Measurements from ENCODE around the gene ZMIZ1. TPM values are rescaled to one million over a fixed set of nuclear protein-coding genes. Genes with fewer than 3 reads are reported as not detected.
A peak's percentile ranks its signal among the peaks of the same experiment; 100 is the strongest.

ZMIZ1 gene
- total RNA-seq, 6 experiments from 2014 or later = 38.6 to 60.3 (median 51.2) TPM

DNA sequence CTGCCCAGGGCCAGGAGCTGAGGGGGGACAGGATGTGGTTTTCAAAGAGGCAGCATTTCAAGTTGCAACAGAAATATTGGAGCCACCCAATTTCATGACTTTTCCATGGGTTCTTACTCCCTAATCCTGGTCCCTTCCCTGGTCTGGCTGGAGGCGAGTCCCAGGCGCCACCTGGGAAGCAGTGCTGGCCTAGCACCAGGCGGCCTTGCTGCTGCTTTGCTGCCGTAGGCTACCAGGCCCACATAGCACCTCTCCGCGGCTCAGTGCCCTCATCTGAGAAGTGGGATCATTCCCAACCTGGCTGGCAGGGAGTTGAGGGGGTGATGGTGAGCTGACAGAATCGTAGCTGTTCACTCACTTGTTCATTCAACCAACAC, 33.7 kb downstream of the ZMIZ1 start:
- TF ChIP-seq, protein P1, sequence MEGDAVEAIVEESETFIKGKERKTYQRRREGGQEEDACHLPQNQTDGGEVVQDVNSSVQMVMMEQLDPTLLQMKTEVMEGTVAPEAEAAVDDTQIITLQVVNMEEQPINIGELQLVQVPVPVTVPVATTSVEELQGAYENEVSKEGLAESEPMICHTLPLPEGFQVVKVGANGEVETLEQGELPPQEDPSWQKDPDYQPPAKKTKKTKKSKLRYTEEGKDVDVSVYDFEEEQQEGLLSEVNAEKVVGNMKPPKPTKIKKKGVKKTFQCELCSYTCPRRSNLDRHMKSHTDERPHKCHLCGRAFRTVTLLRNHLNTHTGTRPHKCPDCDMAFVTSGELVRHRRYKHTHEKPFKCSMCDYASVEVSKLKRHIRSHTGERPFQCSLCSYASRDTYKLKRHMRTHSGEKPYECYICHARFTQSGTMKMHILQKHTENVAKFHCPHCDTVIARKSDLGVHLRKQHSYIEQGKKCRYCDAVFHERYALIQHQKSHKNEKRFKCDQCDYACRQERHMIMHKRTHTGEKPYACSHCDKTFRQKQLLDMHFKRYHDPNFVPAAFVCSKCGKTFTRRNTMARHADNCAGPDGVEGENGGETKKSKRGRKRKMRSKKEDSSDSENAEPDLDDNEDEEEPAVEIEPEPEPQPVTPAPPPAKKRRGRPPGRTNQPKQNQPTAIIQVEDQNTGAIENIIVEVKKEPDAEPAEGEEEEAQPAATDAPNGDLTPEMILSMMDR (IDR thresholded peaks at IDR 0.05) = no peak
- H3K27me3 Mint-ChIP-seq (ENCODE audit: insufficient read depth) = peaks cover 10% of the 10 kb centered on the region
- H3K27ac Mint-ChIP-seq = peak overlapping the region; percentile 93
- no peak for DNase-seq
- H3K4me3 Mint-ChIP-seq = no peak overlapping the region; the same call in 1 of the 2 replicates
- peaks cover 92% of the 10 kb centered on the region for H3K4me1 Mint-ChIP-seq (ENCODE audit: low read depth)
- no peaks in the 10 kb centered on the region for H3K9me3 Mint-ChIP-seq
- peaks cover 13% of the 10 kb centered on the region; the same call in 1 of the 2 replicates for H3K36me3 Mint-ChIP-seq (ENCODE audit: low read depth)

DNA sequence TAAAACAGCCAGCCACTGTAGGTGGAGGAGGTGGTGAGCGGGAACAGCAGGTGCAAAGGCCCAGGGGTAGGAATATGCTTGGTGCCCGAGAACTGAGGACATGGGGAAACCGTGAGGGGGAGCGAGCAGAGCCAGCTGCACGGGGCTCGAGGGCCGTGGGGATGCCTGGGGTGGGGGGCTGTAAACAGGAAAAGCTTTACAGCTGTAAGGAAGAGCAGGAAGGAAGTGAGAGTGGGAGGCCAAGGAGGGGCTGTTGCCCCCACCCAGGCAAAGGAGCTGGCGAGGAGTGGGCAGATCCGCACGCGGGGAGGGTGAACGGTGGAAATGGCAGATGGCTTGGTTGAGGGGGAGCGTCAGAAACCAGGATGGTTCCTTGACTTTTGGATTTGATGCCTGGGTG, 34.4 kb downstream of the ZMIZ1 start:
- TF ChIP-seq, protein P1 (IDR thresholded peaks at IDR 0.05) = no peak
- no peak overlapping the region for H3K4me3 Mint-ChIP-seq
- no peak for DNase-seq
- peaks cover 92% of the 10 kb centered on the region for H3K4me1 Mint-ChIP-seq (ENCODE audit: low read depth)
- H3K27ac Mint-ChIP-seq = peak overlapping the region; percentile 40; the same call in 1 of the 2 replicates
- peaks cover 8% of the 10 kb centered on the region for H3K27me3 Mint-ChIP-seq (ENCODE audit: insufficient read depth)
- H3K9me3 Mint-ChIP-seq = no peaks in the 10 kb centered on the region
- peaks cover 7% of the 10 kb centered on the region; the same call in 1 of the 2 replicates for H3K36me3 Mint-ChIP-seq (ENCODE audit: low read depth)

DNA sequence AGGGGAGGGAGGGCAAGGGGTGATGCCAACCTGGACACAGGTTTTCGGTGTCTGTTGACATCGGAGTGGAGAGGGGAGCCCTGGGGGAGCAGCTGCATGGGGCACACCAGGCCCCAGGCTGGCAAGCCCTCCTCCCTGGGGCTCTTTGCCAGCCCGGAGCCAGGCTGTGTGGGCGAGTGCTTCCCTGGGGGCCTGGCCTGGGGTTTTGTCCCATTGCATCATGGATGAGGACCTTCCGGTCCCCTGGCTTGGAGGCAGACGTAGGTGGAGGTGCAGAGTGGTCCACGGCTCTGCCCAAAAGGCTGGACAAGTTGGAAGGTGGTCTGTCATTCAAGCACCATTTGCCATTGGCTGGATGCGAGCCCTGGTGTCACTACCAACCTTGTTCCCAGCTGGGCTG, 34.8 kb downstream of the ZMIZ1 start:
- no peak for DNase-seq
- TF ChIP-seq, protein P1 (IDR thresholded peaks at IDR 0.05) = no peak
- H3K4me1 Mint-ChIP-seq (ENCODE audit: low read depth) = peaks cover 92% of the 10 kb centered on the region
- peak overlapping the region; percentile 68 for H3K27ac Mint-ChIP-seq
- H3K9me3 Mint-ChIP-seq = no peaks in the 10 kb centered on the region
- H3K4me3 Mint-ChIP-seq = no peak overlapping the region
- peaks cover 10% of the 10 kb centered on the region for H3K27me3 Mint-ChIP-seq (ENCODE audit: insufficient read depth)
- H3K36me3 Mint-ChIP-seq (ENCODE audit: low read depth) = peaks cover 2% of the 10 kb centered on the region; the same call in 1 of the 2 replicates

DNA sequence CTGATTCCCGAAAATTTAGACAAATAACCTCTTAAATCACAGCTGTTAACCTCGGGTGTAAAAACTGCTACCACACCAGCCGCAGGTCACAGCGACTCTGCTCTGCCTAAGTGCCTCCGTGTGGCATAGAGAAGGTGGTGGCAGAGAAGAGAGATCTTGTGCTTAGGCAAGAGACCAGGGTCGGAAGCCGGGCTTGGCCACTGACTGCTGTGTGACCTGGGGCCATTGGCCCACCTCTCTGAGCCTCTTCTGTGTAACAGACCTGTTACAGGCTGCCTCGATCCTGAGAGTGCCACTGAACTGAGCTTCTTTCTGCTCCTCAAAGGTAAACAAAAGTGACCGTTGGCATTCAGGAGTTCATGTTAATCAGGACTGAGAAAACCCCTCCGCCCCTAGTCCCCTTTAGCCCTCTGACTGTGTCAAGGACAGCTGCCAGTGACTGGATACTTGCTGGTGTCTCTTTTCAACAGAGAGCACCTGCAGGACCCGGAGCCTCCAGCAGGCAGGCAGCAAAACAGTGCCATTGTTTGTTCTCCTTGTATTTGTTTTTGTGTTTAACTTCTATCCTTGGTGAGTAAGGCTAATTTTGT, 36.5 kb downstream of the ZMIZ1 start:
- H3K27ac Mint-ChIP-seq = peak overlapping the region; percentile 68
- H3K4me3 Mint-ChIP-seq = no peak overlapping the region
- H3K36me3 Mint-ChIP-seq (ENCODE audit: low read depth) = no peaks in the 10 kb centered on the region
- H3K27me3 Mint-ChIP-seq (ENCODE audit: insufficient read depth) = peaks cover 14% of the 10 kb centered on the region
- no peaks in the 10 kb centered on the region for H3K9me3 Mint-ChIP-seq
- TF ChIP-seq, protein P1 (IDR thresholded peaks at IDR 0.05) = peak; percentile 29; the same call in 1 of the 2 replicates
- no peak for DNase-seq
- H3K4me1 Mint-ChIP-seq (ENCODE audit: low read depth) = peaks cover 92% of the 10 kb centered on the region

DNA sequence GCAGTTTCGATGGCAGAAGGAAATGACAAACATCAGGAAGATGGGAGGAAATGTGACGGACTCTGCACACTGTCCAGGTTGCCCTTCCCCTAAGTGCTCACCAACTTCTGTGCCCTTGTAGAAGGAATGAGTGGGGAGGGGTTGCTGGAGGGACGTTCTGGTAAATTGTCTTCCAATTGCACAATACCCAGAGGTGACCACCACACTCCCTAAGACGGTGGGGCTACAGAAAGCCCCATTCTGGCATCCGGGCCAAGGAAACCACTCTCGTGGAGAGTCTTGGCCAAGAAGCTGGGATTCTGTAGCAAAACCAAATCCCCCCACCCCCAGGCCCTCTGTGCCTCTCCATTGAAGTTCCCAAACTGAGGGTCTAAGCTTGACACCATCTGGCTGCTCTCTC, 37.1 kb downstream of the ZMIZ1 start:
- DNase-seq = no peak
- TF ChIP-seq, protein P1 (IDR thresholded peaks at IDR 0.05) = 0 out of 2 replicates have a peak, but pooled peaks have one; percentile 6
- no peaks in the 10 kb centered on the region for H3K9me3 Mint-ChIP-seq
- peaks cover 14% of the 10 kb centered on the region for H3K27me3 Mint-ChIP-seq (ENCODE audit: insufficient read depth)
- H3K27ac Mint-ChIP-seq = no peak overlapping the region
- no peaks in the 10 kb centered on the region for H3K36me3 Mint-ChIP-seq (ENCODE audit: low read depth)
- H3K4me1 Mint-ChIP-seq (ENCODE audit: low read depth) = peaks cover 92% of the 10 kb centered on the region
- no peak overlapping the region for H3K4me3 Mint-ChIP-seq

Data from HFFc6 (cell line).